ENCODE data around the gene NADK2.
"Not testable (repeated sequence)": the region's sequence is repeated elsewhere in the genome, so short reads cannot be mapped to it uniquely, and the experiment has no call there.

Gene NADK2

GRCh38 chr5:36206913-36207312 is 34.8 kb downstream of the NADK2 start:
- no peak for DNase-seq

- no peak for DNase-seq
Measured at GRCh38 chr5:36205329-36205728, 36.4 kb downstream of the NADK2 start.

- DNase-seq = no peak
Measured at GRCh38 chr5:36202521-36202961, 39.2 kb downstream of the NADK2 start.

GRCh38 chr5:36200513-36200912 is 41.2 kb downstream of the NADK2 start:
- no peak for DNase-seq

- no peak for DNase-seq
Measured at GRCh38 chr5:36199620-36200019, 42.1 kb downstream of the NADK2 start.

GRCh38 chr5:36198783-36199182 is 42.9 kb downstream of the NADK2 start:
- DNase-seq = not testable (repeated sequence)

GRCh38 chr5:36198281-36198680 is 43.4 kb downstream of the NADK2 start:
- no peak for DNase-seq

- DNase-seq = no peak
Measured at GRCh38 chr5:36193746-36194145, 48.0 kb downstream of the NADK2 start.

GRCh38 chr5:36184408-36184807 is 57.3 kb downstream of the NADK2 start:
- not testable (repeated sequence) for DNase-seq

GRCh38 chr5:36181774-36182173 is 60.0 kb downstream of the NADK2 start:
- DNase-seq = no peak

GRCh38 chr5:36180556-36181350 is 61.0 kb downstream of the NADK2 start:
- DNase-seq = no peak

GRCh38 chr5:36179950-36180349 is 61.8 kb downstream of the NADK2 start:
- no peak for DNase-seq

GRCh38 chr5:36178524-36178890 is 63.2 kb downstream of the NADK2 start:
- DNase-seq = no peak

- peak; percentile 31 to 51 (median 49) for DNase-seq
Measured at GRCh38 chr5:36177715-36178523, 63.8 kb downstream of the NADK2 start.

- DNase-seq = no peak
Measured at GRCh38 chr5:36177154-36177553, 64.6 kb downstream of the NADK2 start.

- no peak for DNase-seq
Measured at GRCh38 chr5:36175043-36175442, 66.7 kb downstream of the NADK2 start.

- DNase-seq = no peak
Measured at GRCh38 chr5:36174119-36174518, 67.6 kb downstream of the NADK2 start.

GRCh38 chr5:36173426-36173825 is 68.3 kb downstream of the NADK2 start:
- DNase-seq = no peak

- DNase-seq = no peak
Measured at GRCh38 chr5:36172599-36172998, 69.1 kb downstream of the NADK2 start.

- DNase-seq = no peak
Measured at GRCh38 chr5:36170832-36171424, 70.8 kb downstream of the NADK2 start.

- DNase-seq = no peak
Measured at GRCh38 chr5:36168737-36169136, 73.0 kb downstream of the NADK2 start.

GRCh38 chr5:36164461-36164860 is 77.3 kb downstream of the NADK2 start:
- DNase-seq = no peak

- no peak for DNase-seq
Measured at GRCh38 chr5:36162810-36163486, 78.8 kb downstream of the NADK2 start.
